Thoracic aorta (tissue), 2 donors: ENCODE data around the gene GLA. TPM values are rescaled to one million over a fixed set of nuclear protein-coding genes. Genes with fewer than 3 reads are reported as not detected.

ENCODE experiments used
- ATAC-seq: fragments of 150-250 bp; one replicate; pipeline ENCODE4 v1.8.0; 2017; ENCODE audit warnings: low read depth; ENCODE audit not compliant: insufficient number of reproducible peaks, low FRiP score
- DNase-seq: peaks from one replicate; pipeline ENCODE4 v3.0.0-alpha.2; 2020; ENCODE audit warnings: low spot score
- H3K27ac ChIP-seq, 2 donors: fragments of 200-600 bp; sonication (generic); 1 replicate in 1 of 2; 2 replicates in 1 of 2; pipeline ENCODE4 v1.5.1; 2016; ENCODE audit warnings: mild to moderate bottlenecking in 2 of 2, moderate library complexity in 2 of 2
- H3K27me3 ChIP-seq: fragments of 200-600 bp; sonication (generic); replicated peaks from 2 replicates; pipeline ENCODE4 v1.6.0; 2016; ENCODE audit warnings: mild to moderate bottlenecking; ENCODE audit not compliant: insufficient read depth
- H3K36me3 ChIP-seq: fragments of 200-600 bp; sonication (generic); one replicate; pipeline ENCODE4 v1.5.1; 2016
- H3K4me1 ChIP-seq, 2 donors: fragments of 200-600 bp; sonication (generic); 1 replicate in 1 of 2; 2 replicates in 1 of 2; pipeline versions ENCODE4 v1.5.1 to v1.6.0; 2016; ENCODE audit warnings: low read depth in 2 of 2, mild to moderate bottlenecking in 1 of 2; ENCODE audit not compliant: control insufficient read depth in 1 of 2
- H3K4me3 ChIP-seq: fragments of 200-600 bp; sonication (generic); 2 replicates; pipeline ENCODE4 v1.5.1; 2016; ENCODE audit warnings: mild to moderate bottlenecking
- H3K9me3 ChIP-seq: fragments of 200-600 bp; sonication (generic); 2 replicates; pipeline ENCODE4 v1.5.1; 2016
- CTCF ChIP-seq: fragments of 200-600 bp; sonication (generic); IDR thresholded peaks from one replicate; pipeline ENCODE4 v1.5.1; 2019; ENCODE audit warnings: antibody characterized with exemption
- total RNA-seq, 2 donors: library from RNA; depleted of rRNA; stranded (reverse); fragments of >200 nt; gene quantifications; one replicate each; pipeline versions ENCODE4 v1.1.0 to v1.2.3, GENCODE V29; 2016

GLA gene
- total RNA-seq, 2 donors from 2014 or later = 17.6 to 23.2 TPM

GRCh38 chrX:101369687-101370086, 38.0 kb downstream of the GLA start:
- Histone ChIP-seq H3K4me1 (no peaks in the 10 kb centered on the region), H3K27ac (no peak overlapping the region), H3K27me3 (no peaks in the 10 kb centered on the region), H3K4me3 (no peak overlapping the region), H3K9me3 (no peaks in the 10 kb centered on the region), H3K36me3 (no peaks in the 10 kb centered on the region)
- TF ChIP-seq CTCF = no peak
- ATAC-seq = no peak
- no peak for DNase-seq

- ATAC-seq = no peak
- Histone ChIP-seq H3K36me3 (no peaks in the 10 kb centered on the region), H3K27me3 (no peaks in the 10 kb centered on the region), H3K4me1 (no peaks in the 10 kb centered on the region), H3K9me3 (no peaks in the 10 kb centered on the region), H3K4me3 (no peak overlapping the region), H3K27ac (no peak overlapping the region)
- DNase-seq = no peak
- TF ChIP-seq CTCF = no peak
Measured at GRCh38 chrX:101368800-101369199, 38.9 kb downstream of the GLA start.

GRCh38 chrX:101365301-101365795, 42.4 kb downstream of the GLA start:
- no peak for DNase-seq
- H3K4me3 ChIP-seq = no peak overlapping the region
- no peak for TF ChIP-seq CTCF
- no peak overlapping the region for H3K27ac ChIP-seq
- H3K4me1 ChIP-seq = no peaks in the 10 kb centered on the region
- no peak for ATAC-seq
- no peaks in the 10 kb centered on the region for H3K27me3 ChIP-seq
- no peaks in the 10 kb centered on the region for H3K36me3 ChIP-seq
- H3K9me3 ChIP-seq = no peaks in the 10 kb centered on the region

GRCh38 chrX:101362757-101363156, 45.0 kb downstream of the GLA start:
- no peak for ATAC-seq
- H3K4me1 ChIP-seq = no peaks in the 10 kb centered on the region
- no peaks in the 10 kb centered on the region for H3K9me3 ChIP-seq
- no peak overlapping the region for H3K27ac ChIP-seq
- no peaks in the 10 kb centered on the region for H3K27me3 ChIP-seq
- DNase-seq = no peak
- H3K36me3 ChIP-seq = no peaks in the 10 kb centered on the region
- H3K4me3 ChIP-seq = no peak overlapping the region
- TF ChIP-seq CTCF = no peak

GRCh38 chrX:101362116-101362515, 45.6 kb downstream of the GLA start:
- H3K9me3 ChIP-seq = no peaks in the 10 kb centered on the region
- H3K27me3 ChIP-seq = no peaks in the 10 kb centered on the region
- no peaks in the 10 kb centered on the region for H3K36me3 ChIP-seq
- TF ChIP-seq CTCF = no peak
- ATAC-seq (no peak), DNase-seq (no peak)
- H3K27ac ChIP-seq = no peak overlapping the region
- no peak overlapping the region for H3K4me3 ChIP-seq
- H3K4me1 ChIP-seq = no peaks in the 10 kb centered on the region
